Lung (tissue), 12 donors: ENCODE results near the gene CACNA1H. TPM values are rescaled to one million over a fixed set of nuclear protein-coding genes. Genes with fewer than 3 reads are reported as not detected.

Experiments used
- ATAC-seq: fragments of 200-7000 bp; cut with Tn5 transposase; one replicate; pipeline ENCODE4 v1.9.1; 2020; ENCODE audit warnings: moderate number of reproducible peaks; ENCODE audit not compliant: insufficient read depth, low FRiP score
- DNase-seq, 3 donors: peaks; one replicate each; pipeline ENCODE4 v3.0.0-alpha.2; 2013 to 2017
- H3K27ac ChIP-seq, 2 donors: one replicate each; pipeline ENCODE4 v1.5.1; 2013; ENCODE audit warnings: mild to moderate bottlenecking in 2 of 2, moderate library complexity in 2 of 2, control low read depth in 1 of 2, inconsistent platforms in 1 of 2, low read depth in 1 of 2, low read length in 1 of 2
- H3K27me3 ChIP-seq, 3 donors: one replicate each; pipeline ENCODE4 v1.5.1; 2013; ENCODE audit warnings: low read length in 2 of 3; ENCODE audit not compliant: control insufficient read depth in 3 of 3, insufficient read depth in 3 of 3
- H3K36me3 ChIP-seq, 4 donors: one replicate each; pipeline ENCODE4 v1.5.1; 2013; ENCODE audit warnings: low read length in 4 of 4, mild to moderate bottlenecking in 1 of 4, moderate library complexity in 1 of 4; ENCODE audit not compliant: control insufficient read depth in 4 of 4, insufficient read depth in 4 of 4
- H3K4me1 ChIP-seq, 5 donors: one replicate each; pipeline ENCODE4 v1.5.1; 2013; ENCODE audit warnings: low read length in 5 of 5, mild to moderate bottlenecking in 2 of 5, moderate library complexity in 1 of 5; ENCODE audit not compliant: control insufficient read depth in 5 of 5, insufficient read depth in 5 of 5
- H3K4me3 ChIP-seq: one replicate; pipeline ENCODE4 v1.5.1; 2013; ENCODE audit warnings: mild to moderate bottlenecking, control low read depth, moderate library complexity
- H3K9ac ChIP-seq, 2 donors: one replicate each; pipeline ENCODE4 v1.5.1; 2013; ENCODE audit warnings: low read length in 2 of 2, control low read depth in 1 of 2; ENCODE audit not compliant: insufficient read depth in 1 of 2
- H3K9me3 ChIP-seq, 4 donors: one replicate each; pipeline ENCODE4 v1.5.1; 2013; ENCODE audit warnings: low read length in 3 of 4, mild to moderate bottlenecking in 1 of 4, moderate library complexity in 1 of 4; ENCODE audit not compliant: control insufficient read depth in 4 of 4, insufficient read depth in 3 of 4
- WGBS, 2 donors: extraction: QIAGEN DNeasy Blood & Tissue Kit; methylation state at CpG; one replicate each; pipeline ENCODE4 v1.1.7; 2013; 5-methylcytosine and 5-hydroxymethylcytosine counted together
- polyA plus RNA-seq, 2 donors: library from polyadenylated mRNA; stranded (reverse); fragments of 200-250 nt; gene quantifications; one replicate each; pipeline ENCODE4 v1.2.1, GENCODE V29; 2013
- total RNA-seq, 2 donors: library from RNA; depleted of rRNA in 1 of 2; stranded (reverse); fragments of >200 nt in 1 of 2; gene quantifications; one replicate each; pipeline ENCODE4 v1.2.1, GENCODE V29; 2014 to 2021
- TF ChIP-seq, protein P1 (sequence below): IDR thresholded peaks from 2 replicates; pipeline ENCODE4 v1.5.1; 2012; ENCODE audit warnings: mild to moderate bottlenecking; ENCODE audit errors: control extremely low read depth, extremely low read depth
- donor health status: control.
- donor health status: control.
- donor health status: Bipolar disorder and iron deficiency.
- donor health status: healthy.
- donor health status: DM: yes; HTN: yes; CAD: no.

Gene CACNA1H
- total and polyA plus RNA-seq, 4 donors: 5.0 to 10.3 (median 6.7) TPM

DNA sequence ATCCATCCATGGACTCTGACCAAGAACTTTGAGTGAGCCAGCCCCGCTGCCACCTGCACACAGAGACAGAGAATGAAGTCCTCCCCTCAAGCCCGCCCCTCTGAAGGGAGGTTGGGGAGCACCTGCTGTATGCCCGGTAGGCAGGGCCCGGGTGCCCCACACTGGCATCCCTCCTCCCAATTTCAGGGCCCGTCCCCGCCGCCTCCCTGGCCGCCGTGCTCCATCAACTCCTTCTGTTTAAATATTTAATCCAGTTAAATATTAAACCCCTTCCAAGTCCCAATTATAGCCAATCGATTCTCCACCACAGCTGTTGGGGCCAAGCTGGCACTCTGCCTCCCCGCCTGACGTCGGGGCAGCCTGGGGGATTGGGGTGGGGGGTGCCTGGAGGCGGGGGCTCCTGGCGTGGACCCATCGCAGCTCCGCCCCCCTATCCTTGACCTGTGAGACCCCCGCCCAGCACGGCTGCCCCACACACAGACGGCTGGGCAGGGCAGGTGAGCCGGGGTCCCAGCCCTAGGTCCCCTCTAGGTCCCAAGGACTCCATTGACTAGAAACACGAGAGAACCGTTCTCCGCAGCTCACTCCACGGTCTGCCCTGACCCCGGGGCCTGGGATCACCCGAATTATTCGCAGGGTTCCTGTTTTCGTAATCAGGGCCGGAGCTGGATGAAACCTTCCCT is 18.0 kb upstream of the CACNA1H start:
- WGBS, 2 donors: 56 to 68% methylated on average over 30 of the region's 30 CpGs
- TF ChIP-seq, protein P1, sequence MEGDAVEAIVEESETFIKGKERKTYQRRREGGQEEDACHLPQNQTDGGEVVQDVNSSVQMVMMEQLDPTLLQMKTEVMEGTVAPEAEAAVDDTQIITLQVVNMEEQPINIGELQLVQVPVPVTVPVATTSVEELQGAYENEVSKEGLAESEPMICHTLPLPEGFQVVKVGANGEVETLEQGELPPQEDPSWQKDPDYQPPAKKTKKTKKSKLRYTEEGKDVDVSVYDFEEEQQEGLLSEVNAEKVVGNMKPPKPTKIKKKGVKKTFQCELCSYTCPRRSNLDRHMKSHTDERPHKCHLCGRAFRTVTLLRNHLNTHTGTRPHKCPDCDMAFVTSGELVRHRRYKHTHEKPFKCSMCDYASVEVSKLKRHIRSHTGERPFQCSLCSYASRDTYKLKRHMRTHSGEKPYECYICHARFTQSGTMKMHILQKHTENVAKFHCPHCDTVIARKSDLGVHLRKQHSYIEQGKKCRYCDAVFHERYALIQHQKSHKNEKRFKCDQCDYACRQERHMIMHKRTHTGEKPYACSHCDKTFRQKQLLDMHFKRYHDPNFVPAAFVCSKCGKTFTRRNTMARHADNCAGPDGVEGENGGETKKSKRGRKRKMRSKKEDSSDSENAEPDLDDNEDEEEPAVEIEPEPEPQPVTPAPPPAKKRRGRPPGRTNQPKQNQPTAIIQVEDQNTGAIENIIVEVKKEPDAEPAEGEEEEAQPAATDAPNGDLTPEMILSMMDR: no peak
- H3K4me3 ChIP-seq: no peak overlapping the region
- no peak overlapping the region for H3K27ac ChIP-seq
- peak in 1 of 3 donors; percentile 19 for DNase-seq
- H3K4me1 ChIP-seq: no peaks in the 10 kb centered on the region
- no peaks in the 10 kb centered on the region for H3K27me3 ChIP-seq
- H3K9ac ChIP-seq: no peak overlapping the region
- no peak for ATAC-seq
- H3K9me3 ChIP-seq: peaks cover 0 to 2% (median 0%) of the 10 kb centered on the region in 4 donors
- H3K36me3 ChIP-seq: no peaks in the 10 kb centered on the region

GRCh38 chr16:1135459-1135825 is 17.5 kb upstream of the CACNA1H start:
- WGBS, 2 donors: 82 to 84% methylated on average over 3 of the region's 3 CpGs
- H3K36me3 ChIP-seq: no peaks in the 10 kb centered on the region
- no peaks in the 10 kb centered on the region for H3K27me3 ChIP-seq
- TF ChIP-seq, protein P1: no peak
- DNase-seq (no peak), ATAC-seq (no peak)
- peaks cover 0 to 2% (median 0%) of the 10 kb centered on the region in 4 donors for H3K9me3 ChIP-seq
- H3K4me1 ChIP-seq: no peaks in the 10 kb centered on the region
- no peak overlapping the region for H3K9ac ChIP-seq
- no peak overlapping the region for H3K27ac ChIP-seq
- H3K4me3 ChIP-seq: no peak overlapping the region

DNA sequence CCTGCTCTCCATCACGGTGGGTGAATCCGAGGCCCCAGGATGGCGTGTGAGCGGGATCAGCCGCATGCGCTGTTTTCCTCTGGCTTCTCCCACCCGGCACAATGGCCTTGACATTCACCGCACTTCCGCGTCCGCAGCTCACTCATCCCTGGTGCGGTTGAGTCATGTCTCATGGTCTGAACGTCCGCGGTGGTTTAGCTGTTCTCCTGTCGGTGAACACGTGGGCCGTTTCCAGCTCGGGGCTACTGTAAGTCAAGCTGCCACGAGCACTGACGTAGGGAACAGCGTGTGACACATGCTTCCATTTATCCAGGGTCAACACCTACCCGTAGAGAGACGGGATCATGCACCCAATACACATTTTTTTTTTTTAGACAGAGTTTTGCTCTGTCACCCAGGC is 15.3 kb upstream of the CACNA1H start:
- H3K36me3 ChIP-seq: no peaks in the 10 kb centered on the region
- H3K27me3 ChIP-seq: no peaks in the 10 kb centered on the region
- no peak overlapping the region for H3K9ac ChIP-seq
- TF ChIP-seq, protein P1: no peak
- H3K9me3 ChIP-seq: peaks cover 0 to 2% (median 0%) of the 10 kb centered on the region in 4 donors
- no peak overlapping the region for H3K4me3 ChIP-seq
- H3K27ac ChIP-seq: no peak overlapping the region
- DNase-seq (no peak), ATAC-seq (no peak)
- H3K4me1 ChIP-seq: no peaks in the 10 kb centered on the region
- 84% methylated on average over 24 of the region's 24 CpGs for WGBS, 2 donors
